ENCODE results near the gene NEMP1.

GRCh38 chr12:57005980-57006808 lies 72.4 kb downstream of the NEMP1 start, which contains the start of gene ZBTB39:
- peak; percentile 32 for TF ChIP-seq CTCF (IDR thresholded peaks at IDR 0.05; ENCODE audit: low read depth, low read length, missing input control)
- TF ChIP-seq, protein P1, sequence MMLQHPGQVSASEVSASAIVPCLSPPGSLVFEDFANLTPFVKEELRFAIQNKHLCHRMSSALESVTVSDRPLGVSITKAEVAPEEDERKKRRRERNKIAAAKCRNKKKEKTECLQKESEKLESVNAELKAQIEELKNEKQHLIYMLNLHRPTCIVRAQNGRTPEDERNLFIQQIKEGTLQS (IDR thresholded peaks at IDR 0.05): no peak
- TF ChIP-seq, protein P2, sequence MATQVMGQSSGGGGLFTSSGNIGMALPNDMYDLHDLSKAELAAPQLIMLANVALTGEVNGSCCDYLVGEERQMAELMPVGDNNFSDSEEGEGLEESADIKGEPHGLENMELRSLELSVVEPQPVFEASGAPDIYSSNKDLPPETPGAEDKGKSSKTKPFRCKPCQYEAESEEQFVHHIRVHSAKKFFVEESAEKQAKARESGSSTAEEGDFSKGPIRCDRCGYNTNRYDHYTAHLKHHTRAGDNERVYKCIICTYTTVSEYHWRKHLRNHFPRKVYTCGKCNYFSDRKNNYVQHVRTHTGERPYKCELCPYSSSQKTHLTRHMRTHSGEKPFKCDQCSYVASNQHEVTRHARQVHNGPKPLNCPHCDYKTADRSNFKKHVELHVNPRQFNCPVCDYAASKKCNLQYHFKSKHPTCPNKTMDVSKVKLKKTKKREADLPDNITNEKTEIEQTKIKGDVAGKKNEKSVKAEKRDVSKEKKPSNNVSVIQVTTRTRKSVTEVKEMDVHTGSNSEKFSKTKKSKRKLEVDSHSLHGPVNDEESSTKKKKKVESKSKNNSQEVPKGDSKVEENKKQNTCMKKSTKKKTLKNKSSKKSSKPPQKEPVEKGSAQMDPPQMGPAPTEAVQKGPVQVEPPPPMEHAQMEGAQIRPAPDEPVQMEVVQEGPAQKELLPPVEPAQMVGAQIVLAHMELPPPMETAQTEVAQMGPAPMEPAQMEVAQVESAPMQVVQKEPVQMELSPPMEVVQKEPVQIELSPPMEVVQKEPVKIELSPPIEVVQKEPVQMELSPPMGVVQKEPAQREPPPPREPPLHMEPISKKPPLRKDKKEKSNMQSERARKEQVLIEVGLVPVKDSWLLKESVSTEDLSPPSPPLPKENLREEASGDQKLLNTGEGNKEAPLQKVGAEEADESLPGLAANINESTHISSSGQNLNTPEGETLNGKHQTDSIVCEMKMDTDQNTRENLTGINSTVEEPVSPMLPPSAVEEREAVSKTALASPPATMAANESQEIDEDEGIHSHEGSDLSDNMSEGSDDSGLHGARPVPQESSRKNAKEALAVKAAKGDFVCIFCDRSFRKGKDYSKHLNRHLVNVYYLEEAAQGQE (IDR thresholded peaks at IDR 0.05): no peak
- no peak for TF ChIP-seq SP1 (IDR thresholded peaks at IDR 0.05)
- TF ChIP-seq RAD21 (IDR thresholded peaks at IDR 0.05): no peak
- no peak for TF ChIP-seq HNF4G (IDR thresholded peaks at IDR 0.05)
- no peak for TF ChIP-seq YY1 (IDR thresholded peaks at IDR 0.05)

Measured in liver (tissue), 3 donors.